Measurements from ENCODE around the gene SLC9A1. TPM values are rescaled to one million over a fixed set of nuclear protein-coding genes. Genes with fewer than 3 reads are reported as not detected.

SLC9A1 gene
- total RNA-seq, 3 donors from 2014 or later = 6.1 to 14.2 (median 13.8) TPM

GRCh38 chr1:27154469-27154990 is 395 bp downstream of the SLC9A1 start:
- no peaks in the 10 kb centered on the region for H3K36me3 ChIP-seq
- DNase-seq (ENCODE audit: low spot score in 2 of 2) = no peak
- H3K27me3 ChIP-seq = no peaks in the 10 kb centered on the region
- H3K9me3 ChIP-seq = no peaks in the 10 kb centered on the region
- intact Hi-C loops (cut with DNase I; ENCODE audit: low total_unique reads) = loop anchor here (5.0 kb wide), 1 partner anchor 37 kb away; no protein-coding TSS in a partner anchor
- H3K4me1 ChIP-seq = peaks cover 2 to 31% of the 10 kb centered on the region in 2 donors
- TF ChIP-seq, protein P1, sequence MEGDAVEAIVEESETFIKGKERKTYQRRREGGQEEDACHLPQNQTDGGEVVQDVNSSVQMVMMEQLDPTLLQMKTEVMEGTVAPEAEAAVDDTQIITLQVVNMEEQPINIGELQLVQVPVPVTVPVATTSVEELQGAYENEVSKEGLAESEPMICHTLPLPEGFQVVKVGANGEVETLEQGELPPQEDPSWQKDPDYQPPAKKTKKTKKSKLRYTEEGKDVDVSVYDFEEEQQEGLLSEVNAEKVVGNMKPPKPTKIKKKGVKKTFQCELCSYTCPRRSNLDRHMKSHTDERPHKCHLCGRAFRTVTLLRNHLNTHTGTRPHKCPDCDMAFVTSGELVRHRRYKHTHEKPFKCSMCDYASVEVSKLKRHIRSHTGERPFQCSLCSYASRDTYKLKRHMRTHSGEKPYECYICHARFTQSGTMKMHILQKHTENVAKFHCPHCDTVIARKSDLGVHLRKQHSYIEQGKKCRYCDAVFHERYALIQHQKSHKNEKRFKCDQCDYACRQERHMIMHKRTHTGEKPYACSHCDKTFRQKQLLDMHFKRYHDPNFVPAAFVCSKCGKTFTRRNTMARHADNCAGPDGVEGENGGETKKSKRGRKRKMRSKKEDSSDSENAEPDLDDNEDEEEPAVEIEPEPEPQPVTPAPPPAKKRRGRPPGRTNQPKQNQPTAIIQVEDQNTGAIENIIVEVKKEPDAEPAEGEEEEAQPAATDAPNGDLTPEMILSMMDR (IDR thresholded peaks at IDR 0.05) = no peak
- TF ChIP-seq POLR2AphosphoS5 (IDR thresholded peaks at IDR 0.05) = no peak
- TF ChIP-seq POLR2A (IDR thresholded peaks at IDR 0.05) = no peak
- H3K27ac ChIP-seq = peak overlapping the region; percentile 97 to 98
- H3K4me3 ChIP-seq = peak overlapping the region; percentile 80 to 92 (median 81)

- Histone ChIP-seq H3K27me3 (no peaks in the 10 kb centered on the region), H3K27ac (peak overlapping the region; percentile 97 to 98), H3K4me1 (peaks cover 2 to 34% of the 10 kb centered on the region in 2 donors), H3K36me3 (no peaks in the 10 kb centered on the region), H3K9me3 (no peaks in the 10 kb centered on the region), H3K4me3 (peak overlapping the region; percentile 80 to 92 (median 81))
- TF ChIP-seq POLR2A (IDR thresholded peaks at IDR 0.05) = no peak
- TF ChIP-seq, protein P1 (IDR thresholded peaks at IDR 0.05) = no peak
- TF ChIP-seq POLR2AphosphoS5 (IDR thresholded peaks at IDR 0.05) = no peak
- no peak for DNase-seq (ENCODE audit: low spot score in 2 of 2)
- intact Hi-C loops (cut with DNase I; ENCODE audit: low total_unique reads) = loop anchor here (5.0 kb wide), 1 partner anchor 37 kb away; no protein-coding TSS in a partner anchor
These were observed 982 bp downstream of the SLC9A1 start for GRCh38 chr1:27153927-27154358.

- Histone ChIP-seq H3K4me3 (peak overlapping the region; percentile 26 to 92 (median 81)), H3K27ac (peak overlapping the region; percentile 97 to 98), H3K4me1 (peaks cover 2 to 34% of the 10 kb centered on the region in 2 donors), H3K36me3 (no peaks in the 10 kb centered on the region), H3K27me3 (no peaks in the 10 kb centered on the region), H3K9me3 (no peaks in the 10 kb centered on the region)
- DNase-seq (ENCODE audit: low spot score in 2 of 2) = no peak
- intact Hi-C loops (cut with DNase I; ENCODE audit: low total_unique reads) = loop anchor here (5.0 kb wide), 1 partner anchor 36 kb away; no protein-coding TSS in a partner anchor
- no peak for TF ChIP-seq POLR2AphosphoS5 (IDR thresholded peaks at IDR 0.05)
- TF ChIP-seq POLR2A (IDR thresholded peaks at IDR 0.05) = no peak
- TF ChIP-seq, protein P1 (IDR thresholded peaks at IDR 0.05) = no peak
These were observed 1.4 kb downstream of the SLC9A1 start for GRCh38 chr1:27153549-27153886.

- Histone ChIP-seq H3K4me1 (peaks cover 2 to 34% of the 10 kb centered on the region in 2 donors), H3K27me3 (no peaks in the 10 kb centered on the region), H3K27ac (peak overlapping the region; percentile 97 to 98), H3K4me3 (peak overlapping the region; percentile 26 to 92 (median 81)), H3K9me3 (no peaks in the 10 kb centered on the region), H3K36me3 (no peaks in the 10 kb centered on the region)
- intact Hi-C loops (cut with DNase I; ENCODE audit: low total_unique reads) = loop anchor here (5.0 kb wide), 1 partner anchor 36 kb away; no protein-coding TSS in a partner anchor
- TF ChIP-seq POLR2AphosphoS5 (IDR thresholded peaks at IDR 0.05) (no peak), POLR2A (IDR thresholded peaks at IDR 0.05) (no peak)
- TF ChIP-seq, protein P1 (IDR thresholded peaks at IDR 0.05) = no peak
- DNase-seq (ENCODE audit: low spot score in 2 of 2) = no peak
These were observed 1.9 kb downstream of the SLC9A1 start for GRCh38 chr1:27152829-27153548.

All from breast epithelium (tissue), 4 donors.